Activated T-cell treated with anti-CD3 and anti-CD28 coated beads, Interleukin-2, amount 50 U/mL, for 24 hours (primary cell): Measurements from ENCODE around the gene CATSPER4.

Experiments used
- DNase-seq: peaks from one replicate; pipeline ENCODE4 v3.0.0-alpha.2; 2020
- H3K27ac Mint-ChIP-seq: 2 replicates; pipeline ENCODE4 v1.8.0; 2020; ENCODE audit warnings: mild to moderate bottlenecking, mixed read lengths
- H3K27me3 Mint-ChIP-seq: 2 replicates; pipeline ENCODE4 v1.8.0; 2020; ENCODE audit warnings: mixed read lengths
- H3K36me3 Mint-ChIP-seq: 2 replicates; pipeline ENCODE4 v1.8.0; 2020; ENCODE audit warnings: low read depth, mixed read lengths
- H3K4me1 Mint-ChIP-seq: 2 replicates; pipeline ENCODE4 v1.8.0; 2020; ENCODE audit warnings: low read depth, mixed read lengths
- H3K4me3 Mint-ChIP-seq: 2 replicates; pipeline ENCODE4 v1.8.0; 2020; ENCODE audit warnings: mild to moderate bottlenecking, moderate library complexity, mixed read lengths
- H3K9me3 Mint-ChIP-seq: 2 replicates; pipeline ENCODE4 v1.8.0; 2020; ENCODE audit warnings: mixed read lengths

CATSPER4 gene

DNA sequence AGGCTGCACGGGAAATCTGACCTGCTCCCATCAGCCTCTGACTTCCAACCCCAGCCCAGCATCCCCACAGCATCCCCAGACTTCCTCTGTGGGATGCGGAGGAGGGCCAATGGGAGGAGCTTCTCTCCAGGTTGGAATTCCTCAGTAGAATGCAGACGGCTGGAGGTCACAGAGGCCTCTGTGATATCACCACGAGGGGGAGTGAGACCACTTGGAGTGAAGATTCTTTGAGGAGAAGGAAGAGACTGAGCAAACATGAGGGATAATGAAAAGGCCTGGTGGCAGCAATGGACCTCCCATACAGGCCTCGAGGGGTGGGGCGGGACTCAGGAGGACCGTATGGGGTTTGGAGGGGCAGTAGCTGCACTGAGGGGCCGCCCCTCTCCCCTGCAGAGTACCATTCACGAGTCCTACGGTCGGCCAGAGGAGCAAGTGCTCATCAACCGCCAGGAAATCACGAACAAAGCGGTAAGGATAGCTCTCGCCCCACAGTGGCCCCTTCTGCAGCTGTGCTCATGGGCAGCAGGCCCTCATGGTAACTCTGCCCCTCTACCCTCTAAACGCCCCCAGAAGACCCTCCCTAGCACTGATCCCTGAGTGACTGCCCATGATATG, at the start of gene CATSPER4:
Gene CATSPER4 (plus strand): TSS at position 230 of the 615 bp plus-strand sequence. CDS start 26 bp downstream, at position 256.
- Mint-ChIP-seq H3K27me3 (no peaks in the 10 kb centered on the region), H3K36me3 (no peaks in the 10 kb centered on the region), H3K27ac (no peak within 1 kb of the TSS), H3K4me3 (no peak within 1 kb of the TSS), H3K4me1 (no peaks in the 10 kb centered on the region), H3K9me3 (no peaks in the 10 kb centered on the region)
- DNase-seq = no peak

GRCh38 chr1:26142159-26142558, 48.2 kb upstream of the CATSPER4 start:
- Mint-ChIP-seq H3K27ac (no peak overlapping the region), H3K36me3 (no peaks in the 10 kb centered on the region), H3K4me3 (no peak overlapping the region), H3K27me3 (no peaks in the 10 kb centered on the region), H3K4me1 (peaks cover 13% of the 10 kb centered on the region), H3K9me3 (no peaks in the 10 kb centered on the region)
- DNase-seq = no peak

DNA sequence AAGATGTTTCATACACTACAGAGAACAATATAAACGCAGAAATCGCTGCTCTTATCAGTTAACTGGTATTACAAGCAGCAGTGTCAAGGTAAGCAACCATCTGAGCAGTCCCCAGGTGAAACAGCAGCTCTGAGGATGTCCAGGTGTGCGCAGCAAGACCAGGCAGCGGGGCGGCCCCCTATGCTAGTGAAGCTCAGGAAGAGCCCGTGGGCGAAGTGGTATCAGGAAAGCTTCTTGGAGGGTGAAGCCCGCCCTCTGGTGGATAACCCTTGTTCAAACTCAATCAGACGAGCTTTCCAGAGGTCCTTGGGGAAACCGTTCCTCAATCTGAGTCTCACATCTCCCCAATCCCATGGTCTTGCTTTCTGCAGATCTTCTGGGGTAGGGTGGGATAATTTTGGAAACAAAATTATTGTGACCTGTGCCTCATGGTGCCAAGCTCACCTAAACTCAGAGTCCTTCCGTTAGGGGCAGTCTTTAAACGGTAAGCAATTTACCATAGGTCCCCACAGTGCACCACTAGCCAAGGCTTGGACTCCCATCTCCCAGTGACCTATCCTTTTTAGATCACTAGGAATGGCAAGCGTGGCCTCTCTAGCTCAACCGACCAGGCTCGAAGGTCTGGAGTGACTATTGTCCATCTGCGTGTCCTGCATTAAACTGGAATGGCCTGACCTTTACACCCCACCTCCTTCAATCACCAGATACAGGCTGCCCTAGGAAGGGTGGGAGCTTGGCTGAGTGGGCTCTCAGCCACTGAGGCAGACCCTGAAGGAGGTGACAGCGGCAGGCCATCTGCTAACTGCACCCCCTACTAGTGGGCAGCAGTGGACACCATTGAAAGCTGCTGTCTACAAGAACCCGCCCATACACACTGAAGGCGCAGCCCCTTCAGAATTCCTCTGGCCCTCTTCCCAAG, 45.1 kb upstream of the CATSPER4 start:
- no peaks in the 10 kb centered on the region for H3K27me3 Mint-ChIP-seq
- peak; percentile 80 for DNase-seq
- no peaks in the 10 kb centered on the region for H3K36me3 Mint-ChIP-seq
- peaks cover 6% of the 10 kb centered on the region for H3K4me1 Mint-ChIP-seq
- no peak overlapping the region for H3K27ac Mint-ChIP-seq
- H3K9me3 Mint-ChIP-seq = no peaks in the 10 kb centered on the region
- H3K4me3 Mint-ChIP-seq = no peak overlapping the region

DNA sequence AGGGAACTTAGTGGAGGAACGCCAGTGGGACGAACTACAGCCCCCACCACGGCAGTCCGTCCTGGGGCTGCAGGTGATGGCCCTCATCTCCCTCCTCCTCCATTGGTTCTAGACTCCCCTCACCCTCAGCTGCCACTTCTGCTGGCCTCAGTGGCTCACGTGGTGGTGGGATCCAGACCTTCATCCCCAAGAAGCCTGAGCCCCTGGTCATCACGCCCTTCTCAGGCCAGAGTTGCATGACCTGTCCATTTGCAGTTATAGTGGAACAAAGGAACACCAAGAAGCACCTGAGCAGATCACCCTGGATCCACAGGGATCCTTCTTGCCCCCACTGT, 44.5 kb upstream of the CATSPER4 start:
- Mint-ChIP-seq H3K4me3 (no peak overlapping the region), H3K9me3 (no peaks in the 10 kb centered on the region), H3K27me3 (no peaks in the 10 kb centered on the region)

GRCh38 chr1:26148887-26149286, 41.5 kb upstream of the CATSPER4 start:
- H3K36me3 Mint-ChIP-seq = no peaks in the 10 kb centered on the region

More for the DNA sequence above, 44.5 kb upstream of the CATSPER4 start:
- Mint-ChIP-seq H3K27ac (no peak overlapping the region), H3K4me1 (peaks cover 6% of the 10 kb centered on the region), H3K36me3 (no peaks in the 10 kb centered on the region)
- no peak for DNase-seq

GRCh38 chr1:26153966-26154532, 36.4 kb upstream of the CATSPER4 start:
- Mint-ChIP-seq H3K9me3 (no peaks in the 10 kb centered on the region), H3K36me3 (no peaks in the 10 kb centered on the region), H3K4me1 (peaks cover 3% of the 10 kb centered on the region), H3K27me3 (peaks cover 44% of the 10 kb centered on the region), H3K4me3 (no peak overlapping the region), H3K27ac (no peak overlapping the region)
- DNase-seq = no peak

More at GRCh38 chr1:26148887-26149286, 41.5 kb upstream of the CATSPER4 start:
- Mint-ChIP-seq H3K27me3 (peaks cover 5% of the 10 kb centered on the region), H3K9me3 (no peaks in the 10 kb centered on the region), H3K4me1 (peaks cover 6% of the 10 kb centered on the region), H3K4me3 (no peak overlapping the region), H3K27ac (no peak overlapping the region)
- no peak for DNase-seq

GRCh38 chr1:26154750-26155149, 35.7 kb upstream of the CATSPER4 start:
- DNase-seq = no peak
- Mint-ChIP-seq H3K4me3 (no peak overlapping the region), H3K9me3 (no peaks in the 10 kb centered on the region), H3K36me3 (no peaks in the 10 kb centered on the region), H3K4me1 (peaks cover 3% of the 10 kb centered on the region), H3K27me3 (peaks cover 51% of the 10 kb centered on the region), H3K27ac (no peak overlapping the region)

GRCh38 chr1:26155370-26156284, 34.8 kb upstream of the CATSPER4 start:
- no peak overlapping the region for H3K4me3 Mint-ChIP-seq
- H3K9me3 Mint-ChIP-seq = no peaks in the 10 kb centered on the region
- H3K27me3 Mint-ChIP-seq = peaks cover 57% of the 10 kb centered on the region

GRCh38 chr1:26156285-26157038, 33.9 kb upstream of the CATSPER4 start:
- Mint-ChIP-seq H3K27me3 (peaks cover 62% of the 10 kb centered on the region), H3K9me3 (no peaks in the 10 kb centered on the region), H3K4me1 (peaks cover 5% of the 10 kb centered on the region), H3K27ac (no peak overlapping the region), H3K4me3 (no peak overlapping the region), H3K36me3 (no peaks in the 10 kb centered on the region)
- DNase-seq = no peak

More at GRCh38 chr1:26155370-26156284, 34.8 kb upstream of the CATSPER4 start:
- Mint-ChIP-seq H3K36me3 (no peaks in the 10 kb centered on the region), H3K4me1 (peaks cover 3% of the 10 kb centered on the region), H3K27ac (no peak overlapping the region)
- DNase-seq = no peak

DNA sequence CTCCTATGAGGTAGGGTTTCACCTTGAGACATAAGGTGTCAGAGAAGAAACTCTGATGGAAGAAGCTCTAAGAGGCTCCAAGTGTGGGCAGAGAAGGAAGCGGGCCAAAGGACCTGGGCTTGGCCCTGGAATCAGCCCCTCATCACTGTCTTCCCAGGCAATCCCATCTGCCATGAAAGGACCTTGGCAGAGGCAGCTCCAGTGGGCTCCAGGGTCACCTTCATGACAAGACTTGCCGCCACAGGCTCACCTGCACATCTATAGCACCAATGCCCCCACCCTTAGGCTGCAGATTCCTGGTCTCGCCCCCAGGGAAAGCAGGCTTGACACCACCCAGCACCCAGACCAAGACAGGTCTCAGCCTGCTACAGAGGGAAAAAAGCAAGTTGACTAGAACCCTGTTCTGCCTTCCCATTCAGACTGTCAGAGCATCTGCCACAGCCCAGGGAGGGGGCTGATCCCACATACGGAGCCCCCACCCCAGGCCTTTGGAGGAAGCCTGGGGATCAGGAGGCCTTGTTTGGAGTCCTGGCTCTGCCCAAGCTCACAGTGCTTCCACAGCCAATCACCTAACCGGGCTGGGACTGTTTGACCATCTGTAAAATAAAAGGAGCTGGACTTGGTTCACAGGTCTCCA, 32.0 kb upstream of the CATSPER4 start:
- DNase-seq = no peak

DNA sequence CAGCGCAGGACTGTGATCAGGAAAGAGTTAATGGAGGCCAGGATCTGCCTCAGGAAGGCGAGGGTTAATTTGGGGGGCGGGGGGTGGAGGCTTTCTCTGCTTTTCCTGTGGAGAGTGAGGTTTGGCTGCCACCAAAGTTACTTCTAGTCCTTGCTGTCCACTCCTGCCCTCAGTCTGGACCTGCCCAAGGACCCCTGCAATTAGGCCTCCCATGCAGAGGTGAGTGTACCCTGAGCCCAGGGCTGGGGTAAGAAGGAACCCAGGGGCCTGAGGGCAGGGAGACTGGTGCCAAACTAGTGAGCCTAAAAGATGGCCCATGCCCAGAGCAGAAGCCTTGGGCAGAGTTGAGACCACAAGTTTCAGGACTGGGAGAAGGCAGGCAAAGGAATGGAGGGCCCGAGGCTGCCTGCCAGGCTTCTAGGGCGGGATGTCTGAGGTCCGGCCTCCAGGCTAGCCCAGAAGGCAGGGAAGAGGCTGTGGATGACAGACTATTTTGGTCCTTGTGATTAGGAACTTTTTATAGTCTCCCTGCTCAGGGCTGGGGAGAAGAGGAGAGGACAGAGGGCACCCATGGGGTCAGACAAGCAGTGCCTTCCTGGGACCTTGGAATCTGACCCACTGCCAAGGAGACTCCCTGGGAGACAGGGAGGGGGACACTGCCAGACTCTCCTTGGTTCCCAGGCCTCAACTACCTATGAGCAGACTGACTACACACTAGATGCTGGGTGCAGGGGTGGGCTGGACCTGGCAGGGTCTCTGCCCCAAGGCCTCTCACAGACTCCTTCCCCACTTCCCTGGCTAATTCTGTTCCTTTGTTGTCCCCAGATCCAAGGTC, 31.3 kb upstream of the CATSPER4 start, which contains the start of gene FAM110D:
Gene FAM110D (plus strand): TSS at position 172 of the 835 bp plus-strand sequence. CDS start 2,213 bp downstream, outside the sequence.
- H3K9me3 Mint-ChIP-seq = no peaks in the 10 kb centered on the region
- no peak within 1 kb of the TSS for H3K27ac Mint-ChIP-seq
- H3K4me3 Mint-ChIP-seq = no peak within 1 kb of the TSS
- peaks cover 73% of the 10 kb centered on the region for H3K27me3 Mint-ChIP-seq
- H3K36me3 Mint-ChIP-seq = no peaks in the 10 kb centered on the region
- peaks cover 15% of the 10 kb centered on the region for H3K4me1 Mint-ChIP-seq
- no peak for DNase-seq

More for the DNA sequence above, 32.0 kb upstream of the CATSPER4 start:
- peaks cover 68% of the 10 kb centered on the region for H3K27me3 Mint-ChIP-seq
- no peak overlapping the region for H3K4me3 Mint-ChIP-seq
- H3K4me1 Mint-ChIP-seq = peaks cover 10% of the 10 kb centered on the region
- no peaks in the 10 kb centered on the region for H3K9me3 Mint-ChIP-seq
- no peaks in the 10 kb centered on the region for H3K36me3 Mint-ChIP-seq
- no peak overlapping the region for H3K27ac Mint-ChIP-seq

DNA sequence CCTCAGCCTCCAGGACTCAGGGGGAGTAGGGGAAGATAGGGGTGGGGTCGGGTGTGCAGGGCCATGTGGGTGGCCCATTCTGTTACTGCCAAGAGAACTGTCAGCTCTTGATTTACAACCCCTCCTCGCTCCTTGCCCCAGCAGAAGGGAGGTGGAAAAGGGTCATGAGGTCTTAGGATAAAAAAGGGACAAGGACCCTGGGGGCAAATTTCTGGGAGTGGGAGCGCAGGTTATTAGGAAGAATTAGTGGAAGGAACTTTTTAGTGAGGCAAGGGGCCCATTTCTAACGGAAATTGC, 30.7 kb upstream of the CATSPER4 start:
- Mint-ChIP-seq H3K27me3 (peaks cover 76% of the 10 kb centered on the region), H3K36me3 (no peaks in the 10 kb centered on the region), H3K9me3 (no peaks in the 10 kb centered on the region), H3K4me1 (peaks cover 17% of the 10 kb centered on the region), H3K4me3 (no peak overlapping the region), H3K27ac (no peak overlapping the region)
- no peak for DNase-seq
